ENCODE measurements around the gene PAX4.

PAX4 gene

GRCh38 chr7:127628445-127628844 is 10.5 kb upstream of the PAX4 start:
- DNase-seq: no peak

- no peak for DNase-seq
Measured at GRCh38 chr7:127625331-127625730, 7.4 kb upstream of the PAX4 start.

- no peak for DNase-seq
Measured at GRCh38 chr7:127620406-127621233, 2.7 kb upstream of the PAX4 start.

GRCh38 chr7:127619681-127620405 is 1.9 kb upstream of the PAX4 start:
- no peak for DNase-seq

GRCh38 chr7:127618775-127619174 is 833 bp upstream of the PAX4 start:
- no peak for DNase-seq

GRCh38 chr7:127616724-127617123 is 1.2 kb downstream of the PAX4 start:
- no peak for DNase-seq

- no peak for DNase-seq
Measured at GRCh38 chr7:127612263-127612662, 5.7 kb downstream of the PAX4 start.

GRCh38 chr7:127609297-127609696 is 8.6 kb downstream of the PAX4 start:
- no peak for DNase-seq

GRCh38 chr7:127608446-127608845 is 9.5 kb downstream of the PAX4 start:
- DNase-seq: no peak

- no peak for DNase-seq
Measured at GRCh38 chr7:127600885-127601284, 17.1 kb downstream of the PAX4 start.

GRCh38 chr7:127598318-127598717 is 19.6 kb downstream of the PAX4 start:
- no peak for DNase-seq

GRCh38 chr7:127595737-127596136 is 22.2 kb downstream of the PAX4 start:
- no peak for DNase-seq

- no peak for DNase-seq
Measured at GRCh38 chr7:127594490-127594889, 23.5 kb downstream of the PAX4 start.

GRCh38 chr7:127592550-127592949 is 25.4 kb downstream of the PAX4 start:
- DNase-seq: no peak

GRCh38 chr7:127591591-127591990 is 26.4 kb downstream of the PAX4 start:
- no peak for DNase-seq

GRCh38 chr7:127591189-127591588 is 26.8 kb downstream of the PAX4 start:
- no peak for DNase-seq

- DNase-seq: no peak
Measured at GRCh38 chr7:127589896-127590295, 28.0 kb downstream of the PAX4 start.

GRCh38 chr7:127588697-127589482 is 29.1 kb downstream of the PAX4 start:
- peak; percentile 1 for DNase-seq

GRCh38 chr7:127588019-127588696 is 29.8 kb downstream of the PAX4 start, which contains the start of gene ARF5:
Gene ARF5, plus strand, starts transcription at chr7:127588411. Its CDS starts 88 bp downstream, at chr7:127588499.
- peak; percentile 49 for DNase-seq

GRCh38 chr7:127587663-127588018 is 30.3 kb downstream of the PAX4 start:
- no peak for DNase-seq

- DNase-seq: no peak
Measured at GRCh38 chr7:127586346-127586745, 31.6 kb downstream of the PAX4 start.

GRCh38 chr7:127585044-127585953 is 32.6 kb downstream of the PAX4 start, which contains the start of gene GCC1:
Gene GCC1, minus strand, starts transcription at chr7:127585596. Its CDS starts 414 bp downstream, at chr7:127585182.
- peak; percentile 28 for DNase-seq

Measured in NCI-H446 treated with DMSO at 0.1 percent for 48 hours (cell line).